Mesenchymal stem cell (in vitro differentiated cells and primary cell): ENCODE data around the gene IWS1.
A peak's percentile ranks its signal among the peaks of the same experiment; 100 is the strongest.

ENCODE experiments used
- DNase-seq: peaks from one replicate; pipeline ENCODE4 v3.0.0-alpha.2; 2013
- H2AFZ ChIP-seq: one replicate; pipeline ENCODE4 v1.6.1; 2013; ENCODE audit warnings: low read depth, mild to moderate bottlenecking, control low read depth, inconsistent platforms, low read length, moderate library complexity
- H2AK5ac ChIP-seq: 2 replicates; pipeline ENCODE4 v1.6.1; 2013; ENCODE audit warnings: low read length, moderate library complexity, mild to moderate bottlenecking, inconsistent platforms; ENCODE audit not compliant: severe bottlenecking
- H2BK120ac ChIP-seq: one replicate; pipeline ENCODE4 v1.6.1; 2013; ENCODE audit warnings: low read depth, mild to moderate bottlenecking, inconsistent platforms, low read length, moderate library complexity
- H2BK12ac ChIP-seq, 2 experiments: one replicate each; pipeline ENCODE4 v1.6.1; 2013; ENCODE audit warnings: inconsistent platforms in 2 of 2, low read length in 2 of 2, mild to moderate bottlenecking in 2 of 2, moderate library complexity in 2 of 2, control low read depth in 1 of 2
- H2BK15ac ChIP-seq: one replicate; pipeline ENCODE4 v1.6.1; 2013; ENCODE audit warnings: mild to moderate bottlenecking, low read depth, inconsistent platforms; ENCODE audit not compliant: poor library complexity, severe bottlenecking
- H2BK5ac ChIP-seq: 2 replicates; pipeline ENCODE4 v1.6.1; 2013; ENCODE audit warnings: low read depth, mild to moderate bottlenecking, low read length, control low read depth, inconsistent platforms; ENCODE audit not compliant: poor library complexity, severe bottlenecking
- H3K14ac ChIP-seq, 2 experiments: one replicate each; pipeline ENCODE4 v1.6.1; 2013; ENCODE audit warnings: inconsistent platforms in 2 of 2, low read length in 2 of 2, control low read depth in 1 of 2, mild to moderate bottlenecking in 1 of 2, moderate library complexity in 1 of 2
- H3K18ac ChIP-seq, 2 experiments: one replicate each; pipeline ENCODE4 v1.6.1; 2013; ENCODE audit warnings: inconsistent platforms in 2 of 2, low read length in 2 of 2, control low read depth in 1 of 2, low read depth in 1 of 2, mild to moderate bottlenecking in 1 of 2
- H3K23ac ChIP-seq, 2 experiments: one replicate each; pipeline ENCODE4 v1.6.1; 2013; ENCODE audit warnings: inconsistent platforms in 2 of 2, low read length in 2 of 2, mild to moderate bottlenecking in 2 of 2, moderate library complexity in 2 of 2, control low read depth in 1 of 2
- H3K27ac ChIP-seq: 2 replicates; pipeline ENCODE4 v1.5.1; 2013; ENCODE audit warnings: mild to moderate bottlenecking, moderate library complexity, low read length, control low read depth, inconsistent platforms; ENCODE audit not compliant: poor library complexity, severe bottlenecking
- H3K27me3 ChIP-seq, 2 experiments: 2 replicates each; pipeline versions ENCODE4 v1.6.1 to v1.7.0; 2013; ENCODE audit warnings: low read length in 2 of 2, mild to moderate bottlenecking in 2 of 2, moderate library complexity in 2 of 2, control low read depth in 1 of 2, inconsistent platforms in 1 of 2; ENCODE audit not compliant: control insufficient read depth in 1 of 2, insufficient read depth in 1 of 2
- H3K36me3 ChIP-seq, 2 experiments: 2 replicates each; pipeline versions ENCODE4 v1.6.1 to v1.7.0; 2013; ENCODE audit warnings: low read length in 2 of 2, control low read depth in 1 of 2, inconsistent platforms in 1 of 2, low read depth in 1 of 2, mild to moderate bottlenecking in 1 of 2; ENCODE audit not compliant: insufficient read depth in 2 of 2, control insufficient read depth in 1 of 2
- H3K4ac ChIP-seq, 2 experiments: one replicate each; pipeline ENCODE4 v1.6.1; 2013; ENCODE audit warnings: inconsistent platforms in 2 of 2, low read length in 2 of 2, mild to moderate bottlenecking in 2 of 2, moderate library complexity in 2 of 2, control low read depth in 1 of 2, low read depth in 1 of 2
- H3K4me1 ChIP-seq: 2 replicates; pipeline ENCODE4 v1.6.1; 2013; ENCODE audit warnings: low read depth, low read length, control low read depth; ENCODE audit not compliant: control insufficient read depth, insufficient read depth
- H3K4me2 ChIP-seq: 2 replicates; pipeline ENCODE4 v1.6.1; 2013; ENCODE audit warnings: low read length, mild to moderate bottlenecking, inconsistent platforms; ENCODE audit not compliant: poor library complexity, severe bottlenecking
- H3K4me3 ChIP-seq, 2 experiments: 2 replicates each; pipeline versions ENCODE4 v1.5.1 to v1.7.0; 2013; ENCODE audit warnings: low read length in 2 of 2, mild to moderate bottlenecking in 2 of 2, control low read depth in 1 of 2, low read depth in 1 of 2; ENCODE audit not compliant: insufficient read depth in 1 of 2
- H3K79me1 ChIP-seq: replicated peaks from 2 replicates; pipeline ENCODE4 v1.6.1; 2013; ENCODE audit warnings: mild to moderate bottlenecking, control low read depth, low read length, inconsistent platforms; ENCODE audit not compliant: poor library complexity, severe bottlenecking
- H3K9ac ChIP-seq: 2 replicates; pipeline ENCODE4 v1.7.0; 2013; ENCODE audit warnings: mild to moderate bottlenecking, low read length, moderate library complexity
- H3K9me3 ChIP-seq: 2 replicates; pipeline ENCODE4 v1.7.0; 2013; ENCODE audit warnings: mild to moderate bottlenecking, low read length; ENCODE audit not compliant: control insufficient read depth
- H4K8ac ChIP-seq: one replicate; pipeline ENCODE4 v1.6.1; 2013; ENCODE audit warnings: inconsistent platforms, mild to moderate bottlenecking, low read length, moderate library complexity
- H4K91ac ChIP-seq: one replicate; pipeline ENCODE4 v1.6.1; 2013; ENCODE audit warnings: mild to moderate bottlenecking, low read length, inconsistent platforms
- WGBS: methylation state at CpG from one replicate; pipeline ENCODE4 v1.1.7; 2013; ENCODE audit warnings: mixed read lengths; 5-methylcytosine and 5-hydroxymethylcytosine counted together

The IWS1 gene

DNA sequence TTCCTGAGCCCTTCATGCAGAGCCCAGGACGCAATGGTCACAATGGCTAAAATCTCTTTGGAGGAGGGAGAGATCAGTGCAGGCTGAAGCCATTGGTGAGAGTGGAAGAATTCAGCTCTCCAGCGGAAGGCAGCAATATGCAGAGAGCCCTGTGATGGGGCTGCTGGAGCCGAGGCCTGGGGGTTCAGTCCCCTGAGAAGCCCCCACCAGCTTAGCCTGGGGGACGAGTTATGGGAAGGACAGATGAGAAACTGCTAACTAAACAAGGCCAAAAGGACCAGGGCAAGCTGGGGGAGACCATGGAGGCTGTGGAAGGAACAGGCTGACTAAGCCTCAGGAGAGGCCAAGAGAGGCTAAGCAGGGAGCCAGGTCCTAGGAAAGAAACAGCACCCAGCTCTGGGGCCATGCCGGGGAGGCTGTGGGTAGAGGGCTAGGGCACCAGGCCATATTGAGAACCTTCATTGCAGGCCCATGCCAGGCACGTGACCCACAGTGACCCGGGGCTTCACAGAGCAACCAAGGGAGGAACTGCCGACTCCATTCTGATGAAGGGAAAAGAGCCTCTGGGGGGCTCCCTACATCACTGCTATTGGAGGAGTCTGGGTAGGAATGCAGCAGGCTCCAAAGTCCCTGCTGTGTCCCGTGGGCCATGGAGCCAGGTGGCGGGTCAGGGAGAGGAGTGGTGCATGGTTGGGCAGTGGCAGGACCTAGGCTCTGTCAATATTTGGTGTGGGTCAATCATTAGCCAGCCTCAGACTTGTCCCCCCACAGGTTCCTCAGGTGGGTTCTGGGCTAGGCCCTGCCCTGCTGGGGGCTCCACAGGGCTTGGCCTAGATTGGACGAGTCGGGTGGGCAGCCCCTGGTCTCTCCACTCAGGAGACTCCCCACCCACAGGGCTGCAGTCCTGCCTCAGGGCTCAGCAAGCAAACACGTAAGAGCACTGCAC, 88.2 kb downstream of the IWS1 start:
- Histone ChIP-seq H3K14ac (no peak overlapping the region), H3K36me3 (peaks cover 0 to 4% of the 10 kb centered on the region in 2 experiments), H3K9me3 (peaks cover 11% of the 10 kb centered on the region), H3K4me1 (peaks cover 1% of the 10 kb centered on the region), H3K27me3 (no peaks in the 10 kb centered on the region), H3K4me2 (no peak overlapping the region), H2BK15ac (no peak overlapping the region), H2BK12ac (no peak overlapping the region), H2BK120ac (no peak overlapping the region), H3K79me1 (no peaks in the 10 kb centered on the region), H2AFZ (no peak overlapping the region), H3K4ac (no peak overlapping the region), H3K23ac (no peak overlapping the region), H3K27ac (no peak overlapping the region), H3K18ac (no peak overlapping the region), H3K4me3 (no peak overlapping the region), H4K91ac (no peak overlapping the region), H2AK5ac (no peak overlapping the region), H4K8ac (no peak overlapping the region), H3K9ac (no peak overlapping the region), H2BK5ac (no peak overlapping the region)
- no peak for DNase-seq
- 77% methylated on average over 12 of the region's 13 CpGs for WGBS

GRCh38 chr2:127437056-127437455, 89.2 kb downstream of the IWS1 start:
- Histone ChIP-seq H3K18ac (no peak overlapping the region), H3K9ac (no peak overlapping the region), H4K8ac (no peak overlapping the region), H3K4me1 (peaks cover 1% of the 10 kb centered on the region), H3K36me3 (peaks cover 0 to 4% of the 10 kb centered on the region in 2 experiments), H2AK5ac (no peak overlapping the region), H3K23ac (no peak overlapping the region), H3K4me2 (no peak overlapping the region), H2AFZ (no peak overlapping the region), H4K91ac (no peak overlapping the region), H3K79me1 (no peaks in the 10 kb centered on the region), H2BK120ac (no peak overlapping the region), H2BK15ac (no peak overlapping the region), H2BK5ac (no peak overlapping the region), H2BK12ac (no peak overlapping the region), H3K4me3 (no peak overlapping the region), H3K14ac (no peak overlapping the region), H3K27me3 (no peaks in the 10 kb centered on the region), H3K4ac (no peak overlapping the region), H3K27ac (no peak overlapping the region), H3K9me3 (peaks cover 11% of the 10 kb centered on the region)
- WGBS, result 93% methylated on average over 9 of the region's 9 CpGs
- DNase-seq, result no peak

DNA sequence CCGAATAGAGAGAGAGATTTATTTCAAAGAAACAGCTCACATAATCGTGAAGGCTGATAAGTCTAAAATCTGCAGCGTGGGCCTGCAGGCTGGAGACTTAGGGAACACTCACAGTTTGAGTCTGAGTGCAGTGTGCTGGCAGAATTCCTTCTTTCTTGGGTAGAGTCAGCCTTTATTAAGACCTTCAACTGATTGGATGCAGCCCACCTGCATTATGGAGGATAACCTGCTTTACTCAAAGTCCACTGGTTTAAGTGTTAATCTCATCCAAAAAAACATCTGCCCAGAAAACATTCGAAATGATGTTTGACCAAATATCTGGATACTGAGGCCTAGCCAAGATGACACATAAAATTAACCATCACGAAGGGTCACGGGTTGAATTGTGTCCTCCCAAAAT, 91.8 kb downstream of the IWS1 start:
- no peak overlapping the region for H3K4me2 ChIP-seq
- no peak overlapping the region for H2BK120ac ChIP-seq
- H3K18ac ChIP-seq, result no peak overlapping the region
- peaks cover 3% of the 10 kb centered on the region for H3K4me1 ChIP-seq
- no peak overlapping the region for H2BK12ac ChIP-seq
- H4K91ac ChIP-seq, result no peak overlapping the region
- no peak for DNase-seq
- no peak overlapping the region for H2BK15ac ChIP-seq
- peaks cover 0 to 3% of the 10 kb centered on the region in 2 experiments for H3K36me3 ChIP-seq
- H3K27me3 ChIP-seq, result no peaks in the 10 kb centered on the region
- H3K79me1 ChIP-seq, result no peaks in the 10 kb centered on the region
- no peak overlapping the region for H3K14ac ChIP-seq
- no peak overlapping the region for H3K27ac ChIP-seq
- H3K4me3 ChIP-seq, result no peak overlapping the region
- H3K9me3 ChIP-seq, result no peaks in the 10 kb centered on the region
- 99% methylated on average over 6 of the region's 6 CpGs for WGBS
- H3K23ac ChIP-seq, result no peak overlapping the region
- H2AK5ac ChIP-seq, result no peak overlapping the region
- no peak overlapping the region for H2BK5ac ChIP-seq
- no peak overlapping the region for H4K8ac ChIP-seq
- H3K4ac ChIP-seq, result no peak overlapping the region
- no peak overlapping the region for H3K9ac ChIP-seq
- no peak overlapping the region for H2AFZ ChIP-seq

DNA sequence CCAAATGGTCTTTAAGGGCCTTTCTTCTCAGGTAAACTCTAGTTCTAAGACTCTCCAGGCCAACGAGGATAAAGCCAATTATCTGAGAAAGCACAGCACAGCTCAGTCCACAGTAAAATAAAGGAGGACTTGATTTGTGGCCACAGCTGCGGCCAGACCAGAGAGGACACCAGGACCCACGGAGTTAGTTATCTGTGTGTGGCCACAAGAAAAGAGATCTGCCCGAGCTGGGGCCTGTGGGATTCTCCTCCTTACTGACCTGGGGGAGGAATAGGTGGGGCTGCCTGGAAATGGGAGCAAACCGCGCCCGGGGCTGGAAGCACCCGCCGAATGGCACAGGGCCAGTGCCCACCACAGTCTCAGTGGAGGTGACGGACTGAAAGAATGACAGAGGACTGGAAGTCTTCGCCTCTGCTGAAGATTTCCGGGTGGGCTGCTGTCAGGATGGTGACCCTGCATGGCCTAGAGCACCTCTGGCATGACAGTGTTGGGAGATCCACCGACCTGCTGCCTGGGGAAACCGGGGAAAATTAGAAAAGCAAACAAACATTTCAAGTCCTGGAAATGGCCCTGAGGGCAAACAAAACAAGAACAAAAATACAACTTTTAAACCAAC, 94.8 kb downstream of the IWS1 start:
- no peak for DNase-seq
- Histone ChIP-seq H3K14ac (no peak overlapping the region), H2BK15ac (peak overlapping the region; percentile 12), H3K27me3 (peaks cover 0 to 5% of the 10 kb centered on the region in 2 experiments), H2AFZ (no peak overlapping the region), H4K91ac (no peak overlapping the region), H2AK5ac (no peak overlapping the region), H3K4me1 (peaks cover 2% of the 10 kb centered on the region), H3K79me1 (no peaks in the 10 kb centered on the region), H4K8ac (no peak overlapping the region), H3K36me3 (peaks cover 0 to 4% of the 10 kb centered on the region in 2 experiments), H2BK5ac (no peak overlapping the region), H3K4me2 (no peak overlapping the region), H3K27ac (no peak overlapping the region), H3K4me3 (no peak overlapping the region), H2BK12ac (no peak overlapping the region), H3K9me3 (no peaks in the 10 kb centered on the region), H3K4ac (no peak overlapping the region), H3K9ac (no peak overlapping the region), H2BK120ac (no peak overlapping the region), H3K18ac (no peak overlapping the region), H3K23ac (no peak overlapping the region)
- WGBS, result 85% methylated on average over 14 of the region's 14 CpGs
